Lower lobe of right lung (tissue), 2 donors: Measurements from ENCODE around the gene WNK2. TPM values are rescaled to one million over a fixed set of nuclear protein-coding genes. Genes with fewer than 3 reads are reported as not detected.

Experiments used
- ATAC-seq, 2 donors: fragments of 200-7000 bp; cut with Tn5 transposase; one replicate each; pipeline ENCODE4 v1.9.1; 2020 to 2022; ENCODE audit warnings: mild to moderate bottlenecking in 2 of 2, moderate library complexity in 2 of 2
- DNase-seq: peaks from one replicate; pipeline ENCODE4 v3.0.0-alpha.2; 2020
- H3K27ac ChIP-seq: fragments of 200-600 bp; one replicate; pipeline ENCODE4 v1.8.0; 2022
- H3K27me3 ChIP-seq: fragments of 200-600 bp; one replicate; pipeline ENCODE4 v1.8.0; 2022; ENCODE audit warnings: low read depth
- H3K36me3 ChIP-seq: fragments of 200-600 bp; one replicate; pipeline ENCODE4 v1.8.0; 2022; ENCODE audit warnings: mild to moderate bottlenecking
- H3K4me1 ChIP-seq: fragments of 200-600 bp; one replicate; pipeline ENCODE4 v1.8.0; 2022
- H3K4me3 ChIP-seq: fragments of 200-600 bp; one replicate; pipeline ENCODE4 v1.8.0; 2022; ENCODE audit warnings: mild to moderate bottlenecking
- H3K9me3 ChIP-seq: fragments of 200-600 bp; one replicate; pipeline ENCODE4 v1.8.0; 2022
- CTCF ChIP-seq: fragments of 200-600 bp; IDR thresholded peaks from one replicate; pipeline ENCODE4 v1.8.0; 2022; ENCODE audit warnings: antibody characterized with exemption, mild to moderate bottlenecking
- intact Hi-C: fragments of 100-400 bp; cut with DNase I; formaldehyde crosslinking; loops from one replicate; pipeline ENCODE4 v1.11.0; 2022
- total RNA-seq: library from RNA; stranded (reverse); fragmentation: NEBNext Ultra II Directional; extraction: Animal tissue kit (Norgen Biotek cat#: 25700); gene quantifications from one replicate; pipeline ENCODE4 v1.2.1, GENCODE V29; 2021
- donor health status: DM: no; HTN: yes; CAD: no; lungs with severe emphysema.

The WNK2 gene
- total RNA-seq, 1 donor from 2014 or later: 7.7 TPM

GRCh38 chr9:93265301-93265971 lies 81.5 kb downstream of the WNK2 start:
- DNase-seq: no peak
- TF ChIP-seq CTCF: no peak
- no peaks in the 10 kb centered on the region for H3K4me1 ChIP-seq
- peaks cover 6% of the 10 kb centered on the region for H3K27me3 ChIP-seq
- no peak overlapping the region for H3K4me3 ChIP-seq
- H3K9me3 ChIP-seq: no peaks in the 10 kb centered on the region
- ATAC-seq: no peak
- H3K27ac ChIP-seq: no peak overlapping the region
- intact Hi-C loops: no loop called here
- no peaks in the 10 kb centered on the region for H3K36me3 ChIP-seq

DNA sequence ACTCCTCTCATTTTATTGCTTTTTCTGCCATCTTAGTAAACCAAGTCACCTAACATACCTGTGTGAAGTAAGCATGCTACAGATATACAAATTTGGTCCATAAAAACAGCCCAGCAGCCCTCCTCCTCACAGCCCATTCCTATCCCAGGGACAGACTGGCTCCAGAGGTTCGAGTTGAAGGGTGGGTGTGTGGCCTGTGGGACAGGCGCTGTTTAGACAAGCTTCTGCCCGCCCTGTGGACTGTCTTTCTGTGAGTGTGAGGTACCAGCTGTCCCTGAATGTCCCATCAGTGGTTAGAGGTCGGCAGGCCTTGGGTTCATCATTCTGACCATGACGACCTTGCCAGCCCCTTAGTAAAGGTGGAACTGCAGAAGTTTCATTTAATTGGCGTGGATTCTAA lies 82.0 kb downstream of the WNK2 start:
- ATAC-seq (no peak), DNase-seq (no peak)
- Histone ChIP-seq H3K4me3 (no peak overlapping the region), H3K9me3 (no peaks in the 10 kb centered on the region), H3K4me1 (no peaks in the 10 kb centered on the region), H3K27ac (no peak overlapping the region), H3K36me3 (no peaks in the 10 kb centered on the region), H3K27me3 (peaks cover 6% of the 10 kb centered on the region)
- TF ChIP-seq CTCF: no peak
- intact Hi-C loops: no loop called here

DNA sequence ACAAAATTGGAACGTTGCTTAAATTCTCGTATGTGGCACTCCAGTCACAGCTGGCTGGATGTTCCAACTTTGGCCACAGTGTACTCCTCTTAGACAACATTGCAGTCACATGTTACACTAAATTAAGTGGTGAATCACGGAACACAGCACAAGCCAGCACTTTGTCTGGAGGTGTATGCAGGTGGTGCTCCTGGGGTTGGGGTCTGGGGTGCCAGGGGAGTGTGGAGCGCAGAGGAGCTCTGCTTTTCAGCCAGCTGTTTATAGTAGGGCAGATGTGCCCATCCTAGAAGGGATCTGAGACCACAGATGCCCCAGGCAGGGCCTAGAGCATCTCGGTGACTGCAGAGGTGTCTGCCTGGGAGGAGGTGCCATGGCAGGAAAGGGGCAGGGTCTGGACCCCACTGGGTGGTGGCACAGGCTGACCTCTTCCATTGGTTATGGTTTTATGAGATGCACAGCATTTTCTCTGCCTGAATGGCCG lies 82.6 kb downstream of the WNK2 start:
- no peak for DNase-seq
- no peaks in the 10 kb centered on the region for H3K36me3 ChIP-seq
- no peak overlapping the region for H3K27ac ChIP-seq
- H3K4me1 ChIP-seq: no peaks in the 10 kb centered on the region
- H3K27me3 ChIP-seq: peaks cover 6% of the 10 kb centered on the region
- no peak for TF ChIP-seq CTCF
- no peak for ATAC-seq
- H3K9me3 ChIP-seq: no peaks in the 10 kb centered on the region
- no peak overlapping the region for H3K4me3 ChIP-seq
- intact Hi-C loops: no loop called here

GRCh38 chr9:93267091-93267541 lies 83.2 kb downstream of the WNK2 start:
- Histone ChIP-seq H3K9me3 (no peaks in the 10 kb centered on the region), H3K4me1 (no peaks in the 10 kb centered on the region), H3K36me3 (no peaks in the 10 kb centered on the region), H3K4me3 (no peak overlapping the region), H3K27me3 (peaks cover 6% of the 10 kb centered on the region), H3K27ac (no peak overlapping the region)
- no peak for ATAC-seq
- no peak for TF ChIP-seq CTCF
- intact Hi-C loops: no loop called here
- no peak for DNase-seq

- ATAC-seq (no peak), DNase-seq (peak; percentile 45)
- H3K36me3 ChIP-seq: no peaks in the 10 kb centered on the region
- H3K9me3 ChIP-seq: no peaks in the 10 kb centered on the region
- no peak for TF ChIP-seq CTCF
- H3K27me3 ChIP-seq: peaks cover 6% of the 10 kb centered on the region
- no peak overlapping the region for H3K27ac ChIP-seq
- no peaks in the 10 kb centered on the region for H3K4me1 ChIP-seq
- intact Hi-C loops: no loop called here
- no peak overlapping the region for H3K4me3 ChIP-seq
These were observed 84.0 kb downstream of the WNK2 start for GRCh38 chr9:93267681-93268505.
